GM21381 (cell line): ENCODE measurements around the gene TBC1D26.
"Not testable (repeated sequence)": the region's sequence is repeated elsewhere in the genome, so short reads cannot be mapped to it uniquely, and the experiment has no call there.

ENCODE experiments used
- ATAC-seq: cut with Tn5 transposase; IDR thresholded peaks from one replicate; pipeline ENCODE4 v1.9.1; 2021; ENCODE audit warnings: mild to moderate bottlenecking, moderate library complexity; ENCODE audit not compliant: unreplicated experiment

The TBC1D26 gene

DNA sequence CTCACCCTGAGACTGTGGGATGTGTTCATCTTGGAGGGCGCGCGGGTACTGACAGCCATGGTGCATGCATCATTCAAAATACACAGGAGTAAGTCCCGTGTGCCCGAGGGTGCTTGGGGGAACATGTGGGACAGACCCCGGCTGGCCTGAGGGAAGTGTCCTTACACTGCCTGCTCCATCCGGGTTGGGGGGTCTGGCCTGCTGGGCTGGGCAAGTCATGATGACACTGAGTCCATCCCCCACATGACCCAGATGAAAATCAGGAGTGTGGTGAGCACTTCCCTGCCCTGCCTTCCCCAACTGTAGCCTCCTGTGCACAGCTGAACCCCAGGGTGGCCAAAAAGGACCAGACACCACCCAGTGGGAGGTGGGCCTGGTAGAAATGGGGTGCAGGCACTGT is 10.8 kb downstream of the TBC1D26 start:
- no peak for ATAC-seq

DNA sequence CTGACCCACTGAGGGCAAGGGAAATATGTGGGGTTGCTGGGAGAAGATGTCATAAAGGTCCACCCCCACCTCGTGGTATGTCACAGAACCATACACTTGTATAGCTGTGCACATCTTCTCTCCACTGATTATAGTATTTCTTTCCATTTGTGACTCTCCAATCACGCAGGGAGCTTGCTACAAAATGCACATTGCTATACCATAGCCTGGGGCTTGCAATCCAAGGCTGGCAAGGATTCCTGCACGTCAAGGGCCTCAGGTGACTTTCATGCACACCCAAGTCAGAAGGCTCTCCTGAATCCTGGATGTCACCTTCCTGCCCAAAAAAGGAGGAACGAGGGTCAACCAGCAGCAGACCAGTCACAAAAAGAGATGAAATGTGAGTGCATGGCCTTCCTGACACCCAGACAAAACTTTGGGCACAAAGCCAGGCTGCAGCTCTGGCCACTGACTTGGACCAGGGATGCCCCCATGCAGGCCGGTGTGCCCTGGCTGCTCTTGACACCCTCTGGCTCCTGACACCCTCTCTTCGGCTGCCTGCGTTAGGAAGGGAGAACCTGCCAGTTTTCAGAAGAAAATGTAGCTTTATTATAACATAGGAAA is 12.1 kb downstream of the TBC1D26 start:
- no peak for ATAC-seq

DNA sequence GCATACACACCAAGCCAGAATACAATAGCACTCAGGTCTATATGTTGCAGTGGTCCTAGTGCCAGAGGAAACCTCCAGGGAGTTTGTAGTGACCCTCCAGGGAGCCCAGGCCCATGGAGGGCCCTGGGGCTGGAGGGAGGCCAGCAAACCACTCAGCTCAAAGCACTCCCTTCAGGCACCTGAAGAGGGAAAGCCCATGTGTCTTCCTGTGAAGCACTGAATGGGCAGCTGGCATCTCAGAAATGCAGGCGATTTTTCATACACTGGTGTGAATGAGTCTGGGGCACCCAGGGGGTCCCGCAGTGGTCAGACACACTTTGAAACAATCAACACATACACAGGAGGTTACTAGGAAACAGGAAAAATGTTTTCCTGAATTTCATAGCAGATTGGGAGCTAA is 12.8 kb downstream of the TBC1D26 start:
- no peak for ATAC-seq

DNA sequence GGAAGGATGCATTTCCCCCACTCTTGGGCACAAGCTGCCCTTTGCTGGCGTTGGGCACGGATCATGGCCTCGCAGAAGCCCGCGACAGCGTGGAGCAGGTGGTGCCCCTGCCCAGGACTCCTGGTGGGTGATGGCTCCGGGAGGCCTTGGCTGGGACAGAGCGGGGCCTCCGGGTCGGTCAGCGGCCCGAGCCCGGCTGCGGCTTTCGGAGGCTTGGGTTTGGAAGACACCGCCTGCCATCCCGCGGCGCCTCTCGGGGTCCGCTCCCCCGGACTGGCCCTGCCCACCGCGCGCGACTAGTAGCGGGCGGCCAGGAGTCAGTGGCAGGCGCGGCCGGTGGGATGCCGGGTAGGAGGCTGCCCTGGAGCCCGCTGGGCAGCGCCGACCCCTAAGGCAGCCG is 17.3 kb downstream of the TBC1D26 start:
- ATAC-seq, result not testable (repeated sequence)

DNA sequence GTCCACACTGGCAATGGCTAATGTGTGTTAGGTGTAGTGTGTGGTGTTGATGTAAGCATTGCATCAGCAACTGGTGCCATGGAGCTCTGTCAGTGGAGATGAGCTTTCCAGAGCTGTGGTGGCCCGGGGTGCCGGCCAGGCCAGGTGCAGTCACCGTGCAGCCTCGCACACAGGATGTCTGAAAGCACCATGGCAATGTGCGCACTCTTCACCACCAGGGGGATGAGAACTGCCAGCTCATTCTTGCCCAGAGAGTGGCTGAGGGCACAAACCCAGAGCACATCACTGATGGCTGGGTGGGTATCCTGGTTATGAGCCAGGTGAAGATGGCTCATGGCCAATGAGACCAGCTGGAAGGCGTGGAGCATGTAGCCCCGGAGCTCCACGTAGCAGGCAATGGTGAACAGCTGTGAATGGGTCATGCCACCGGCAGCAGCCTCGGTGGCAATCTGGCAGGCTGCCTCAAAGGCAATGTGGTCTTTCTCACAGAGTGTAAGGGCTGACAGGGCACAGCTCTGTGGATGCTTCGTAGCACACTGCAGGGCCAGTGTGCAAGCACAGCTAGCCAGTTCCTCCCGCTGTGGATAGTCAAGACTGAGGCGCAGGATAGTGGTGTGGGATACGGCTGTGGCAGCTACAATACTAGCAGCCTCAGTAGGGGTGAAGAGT is 36.9 kb downstream of the TBC1D26 start:
- not testable (repeated sequence) for ATAC-seq

DNA sequence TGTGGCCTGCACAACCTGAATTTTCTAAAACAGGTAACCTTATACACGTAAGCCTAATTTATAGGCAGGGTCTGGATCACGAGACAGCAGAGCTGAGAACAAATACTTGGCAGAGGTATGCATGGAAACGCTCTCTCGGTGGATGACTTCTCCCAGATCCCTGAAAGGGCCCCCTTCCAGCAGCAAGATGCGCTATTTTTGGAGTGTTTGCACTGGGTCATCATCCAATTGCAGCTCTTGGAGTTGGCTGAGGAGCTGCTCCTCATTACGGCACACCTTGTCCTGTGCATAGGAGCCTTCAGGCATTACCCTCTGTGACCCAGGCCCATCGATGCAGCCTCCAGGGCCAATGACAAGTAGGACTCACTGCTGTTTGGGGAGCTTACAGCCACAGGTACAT is 38.6 kb downstream of the TBC1D26 start:
- ATAC-seq, result not testable (repeated sequence)

DNA sequence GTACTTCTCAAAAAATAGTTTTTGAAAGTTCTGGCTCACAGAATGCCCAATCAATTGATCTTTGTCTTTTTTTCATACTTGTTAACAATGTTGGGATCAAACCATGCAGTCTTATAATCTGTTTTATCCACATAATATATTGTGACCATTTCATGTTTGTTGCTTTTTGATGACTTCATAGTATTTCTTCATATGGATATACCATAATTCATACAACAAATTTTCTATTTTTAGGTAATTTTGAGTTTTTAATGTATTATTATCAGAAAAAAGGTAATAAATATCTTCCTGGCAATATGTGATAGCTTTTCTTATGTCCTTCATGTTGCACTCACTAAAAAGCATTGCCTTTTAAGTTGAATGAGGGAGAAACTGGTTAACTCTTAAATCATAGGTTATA is 44.8 kb downstream of the TBC1D26 start:
- no peak for ATAC-seq

DNA sequence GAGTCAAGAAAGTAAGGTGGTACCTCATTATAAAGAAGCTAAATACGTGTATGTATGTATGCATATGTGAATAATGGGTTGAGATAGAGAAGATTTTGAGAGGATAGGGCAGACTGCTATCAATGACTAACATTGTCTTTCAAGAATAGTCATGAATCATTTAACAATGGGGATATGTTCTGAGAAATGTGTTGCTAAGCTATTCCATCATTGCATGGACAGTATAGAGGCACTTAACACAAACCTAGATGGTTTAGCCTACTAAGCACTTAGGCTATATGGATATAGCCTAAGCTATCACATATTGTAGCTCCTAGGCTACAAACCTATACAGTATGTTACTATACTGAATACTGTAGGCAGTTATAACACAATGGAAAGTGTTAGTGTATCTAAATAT is 45.2 kb downstream of the TBC1D26 start:
- no peak for ATAC-seq

DNA sequence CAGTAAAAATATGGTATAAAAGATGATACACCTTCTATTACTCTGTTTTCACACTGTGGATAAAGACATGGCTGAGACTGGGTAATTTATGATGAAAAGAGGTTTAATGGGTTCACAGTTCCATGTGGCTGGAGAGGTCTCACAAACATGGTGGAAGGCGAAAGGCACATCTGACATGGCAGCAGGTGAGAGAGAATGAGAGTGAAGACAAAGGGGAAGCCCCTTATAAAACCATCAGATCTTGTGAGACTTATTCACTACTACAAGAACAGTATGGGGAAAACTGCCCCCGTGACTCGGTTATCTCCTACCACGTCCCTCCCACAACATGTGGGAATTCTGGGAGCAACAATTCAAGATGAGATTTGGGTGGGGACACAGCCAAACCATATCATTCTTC is 45.6 kb downstream of the TBC1D26 start:
- no peak for ATAC-seq

DNA sequence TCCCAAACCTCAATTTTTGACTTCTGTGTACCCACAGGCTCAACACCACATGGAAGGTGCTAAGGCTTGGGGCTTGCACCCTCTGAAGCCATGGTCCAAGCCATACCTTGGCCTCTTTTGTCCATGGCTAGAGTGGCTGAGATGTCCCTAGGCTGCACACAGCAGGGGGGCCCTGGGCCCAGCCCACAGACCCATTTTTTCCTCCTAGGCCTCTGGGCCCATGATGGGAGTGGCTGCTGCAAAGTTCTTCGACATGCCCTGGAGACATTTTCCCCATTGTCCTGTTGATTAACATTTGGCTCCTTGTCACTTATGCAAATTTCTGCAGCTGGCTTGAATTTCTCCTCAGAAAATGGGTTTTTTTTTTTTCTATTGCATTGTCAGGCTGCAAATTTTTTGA is 47.0 kb downstream of the TBC1D26 start:
- no peak for ATAC-seq

DNA sequence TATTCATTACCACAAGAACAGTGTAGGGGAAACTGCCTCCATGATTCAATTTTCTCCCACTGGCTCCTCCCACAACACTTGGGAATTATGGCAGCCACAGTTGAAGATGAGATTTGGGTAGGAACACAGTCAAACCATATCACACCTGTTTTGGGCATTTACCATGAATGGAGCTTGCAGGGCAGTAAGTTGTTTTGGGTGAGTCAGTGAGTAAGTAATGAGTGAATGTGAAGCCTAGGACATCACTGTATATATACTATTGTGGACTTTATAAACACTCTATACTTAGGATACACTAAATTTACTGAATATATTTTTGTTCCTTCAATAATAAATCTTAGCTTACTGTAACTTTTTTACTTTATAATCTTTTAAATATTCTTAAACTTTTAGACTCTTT is 48.1 kb downstream of the TBC1D26 start:
- no peak for ATAC-seq

DNA sequence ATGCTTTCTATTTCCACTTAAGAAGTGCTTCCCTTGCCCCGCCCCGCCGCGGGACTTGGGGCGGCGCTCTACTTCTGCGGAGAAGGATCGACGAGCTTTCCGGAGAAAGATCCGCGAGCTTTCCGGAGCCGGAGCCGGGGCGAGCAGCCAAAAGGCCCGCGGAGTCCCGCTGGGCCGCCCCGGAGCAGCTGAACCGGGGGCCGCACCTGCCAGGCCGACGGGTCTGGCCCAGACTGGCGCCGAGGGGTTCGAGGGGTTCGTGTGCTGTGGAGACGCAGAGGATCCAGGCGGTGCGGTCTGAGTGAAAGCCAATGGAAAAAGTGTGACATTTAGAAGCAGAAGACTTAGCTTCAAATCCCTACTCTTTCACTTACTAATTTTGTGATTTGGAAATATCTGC is 50.8 kb downstream of the TBC1D26 start:
- no peak for ATAC-seq

DNA sequence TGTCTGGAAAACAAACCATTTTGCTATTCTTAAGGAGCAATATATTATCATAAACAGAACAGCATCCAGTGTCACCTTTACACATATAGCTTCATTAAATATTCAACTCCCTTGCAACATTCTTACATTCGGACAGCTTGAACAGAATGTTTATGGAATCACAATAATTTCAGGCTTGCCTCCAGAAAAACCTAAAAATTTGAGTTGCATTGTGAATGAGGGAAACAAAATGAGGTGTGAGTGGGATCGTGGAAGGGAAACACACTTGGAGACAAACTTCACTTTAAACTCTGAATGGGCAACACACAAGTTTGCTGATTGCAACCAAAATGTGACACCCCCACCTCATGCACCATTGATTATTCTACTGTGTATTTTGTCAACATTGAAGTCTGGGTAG is 51.4 kb downstream of the TBC1D26 start:
- no peak for ATAC-seq

DNA sequence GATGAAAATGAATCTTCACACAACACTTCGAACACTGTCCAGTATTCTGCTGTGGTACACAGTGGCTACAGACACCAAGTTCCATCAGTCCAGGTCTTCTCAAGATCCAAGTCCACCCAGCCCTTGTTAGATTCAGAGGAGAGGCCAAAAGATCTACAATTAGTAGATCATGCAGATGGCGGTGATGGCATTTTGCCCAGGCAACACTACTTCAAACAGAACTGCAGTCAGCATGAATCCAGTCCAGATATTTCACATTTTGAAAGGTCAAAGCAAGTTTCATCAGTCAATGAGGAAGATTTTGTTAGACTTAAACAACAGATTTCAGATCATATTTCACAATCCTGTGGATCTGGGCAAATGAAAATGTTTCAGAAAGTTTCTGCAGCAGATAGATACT is 52.3 kb downstream of the TBC1D26 start:
- not testable (repeated sequence) for ATAC-seq

DNA sequence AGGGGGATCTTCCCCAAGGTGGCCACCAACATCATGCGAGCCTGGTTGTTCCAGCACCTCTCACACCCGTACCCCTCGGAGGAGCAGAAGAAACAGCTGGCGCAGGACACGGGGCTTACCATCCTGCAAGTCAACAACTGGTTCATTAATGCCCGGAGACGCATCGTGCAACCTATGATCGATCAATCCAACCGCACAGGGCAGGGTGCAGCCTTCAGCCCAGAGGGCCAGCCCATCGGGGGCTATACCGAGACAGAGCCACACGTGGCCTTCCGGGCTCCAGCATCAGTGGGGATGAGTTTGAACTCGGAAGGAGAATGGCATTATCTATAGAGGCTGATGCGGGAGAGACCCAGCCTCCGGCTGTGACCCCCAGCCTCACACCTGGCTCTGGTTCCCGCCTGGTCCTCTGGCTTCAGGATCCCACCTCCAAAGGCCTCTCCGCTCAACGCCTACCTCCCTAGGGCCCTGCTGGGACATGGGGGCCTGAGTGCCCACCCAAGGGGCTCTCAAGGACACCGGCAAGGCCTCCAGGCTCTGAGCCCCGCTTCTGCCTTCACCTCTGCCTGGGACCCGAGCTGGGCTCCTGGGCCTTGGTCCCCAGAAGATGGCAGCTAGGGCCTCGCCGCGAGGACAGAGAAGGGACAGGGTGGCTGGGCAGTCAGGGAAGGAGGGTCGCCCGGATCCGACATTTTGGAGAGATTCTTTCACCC is 55.4 kb downstream of the TBC1D26 start:
- not testable (repeated sequence) for ATAC-seq

DNA sequence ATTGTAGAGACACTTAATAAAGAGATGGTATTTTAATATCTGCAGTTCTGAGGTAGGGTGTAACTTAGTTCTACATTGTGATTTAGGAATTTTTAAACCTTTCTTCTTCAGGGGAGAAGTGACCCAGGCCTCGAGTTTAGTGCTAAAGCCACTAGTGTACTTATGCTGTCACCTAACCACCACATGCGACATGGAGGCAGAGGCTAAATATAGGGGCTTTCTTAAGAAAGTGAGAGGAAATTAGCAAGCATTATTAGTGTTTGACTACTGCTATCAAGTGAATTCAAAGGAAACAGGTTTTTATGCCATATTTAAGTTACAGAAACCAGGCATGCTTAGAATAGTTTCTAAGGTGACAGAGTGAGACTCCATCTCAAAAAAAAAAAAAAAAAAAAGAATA is 56.3 kb downstream of the TBC1D26 start:
- ATAC-seq, result not testable (repeated sequence)
